Dermis microvascular lymphatic vessel endothelial cell (primary cell): ENCODE data around the gene M1AP. TPM values are rescaled to one million over a fixed set of nuclear protein-coding genes. Genes with fewer than 3 reads are reported as not detected.
A peak's percentile ranks its signal among the peaks of the same experiment; 100 is the strongest.
"Not testable (repeated sequence)": the region's sequence is repeated elsewhere in the genome, so short reads cannot be mapped to it uniquely, and the experiment has no call there.

ENCODE experiments used
- DNase-seq, 2 donors: peaks; one replicate each; pipeline versions ENCODE4 v3.0.0 to v3.0.0-alpha.2; 2010; ENCODE audit warnings: low read depth in 2 of 2
- total RNA-seq: library from RNA; depleted of rRNA; stranded (reverse); fragments of >200 nt; gene quantifications from 2 replicates; pipeline ENCODE4 v1.2.1, GENCODE V29; 2014

M1AP gene
- total RNA-seq, 1 donor from 2014 or later, result not detected

DNA sequence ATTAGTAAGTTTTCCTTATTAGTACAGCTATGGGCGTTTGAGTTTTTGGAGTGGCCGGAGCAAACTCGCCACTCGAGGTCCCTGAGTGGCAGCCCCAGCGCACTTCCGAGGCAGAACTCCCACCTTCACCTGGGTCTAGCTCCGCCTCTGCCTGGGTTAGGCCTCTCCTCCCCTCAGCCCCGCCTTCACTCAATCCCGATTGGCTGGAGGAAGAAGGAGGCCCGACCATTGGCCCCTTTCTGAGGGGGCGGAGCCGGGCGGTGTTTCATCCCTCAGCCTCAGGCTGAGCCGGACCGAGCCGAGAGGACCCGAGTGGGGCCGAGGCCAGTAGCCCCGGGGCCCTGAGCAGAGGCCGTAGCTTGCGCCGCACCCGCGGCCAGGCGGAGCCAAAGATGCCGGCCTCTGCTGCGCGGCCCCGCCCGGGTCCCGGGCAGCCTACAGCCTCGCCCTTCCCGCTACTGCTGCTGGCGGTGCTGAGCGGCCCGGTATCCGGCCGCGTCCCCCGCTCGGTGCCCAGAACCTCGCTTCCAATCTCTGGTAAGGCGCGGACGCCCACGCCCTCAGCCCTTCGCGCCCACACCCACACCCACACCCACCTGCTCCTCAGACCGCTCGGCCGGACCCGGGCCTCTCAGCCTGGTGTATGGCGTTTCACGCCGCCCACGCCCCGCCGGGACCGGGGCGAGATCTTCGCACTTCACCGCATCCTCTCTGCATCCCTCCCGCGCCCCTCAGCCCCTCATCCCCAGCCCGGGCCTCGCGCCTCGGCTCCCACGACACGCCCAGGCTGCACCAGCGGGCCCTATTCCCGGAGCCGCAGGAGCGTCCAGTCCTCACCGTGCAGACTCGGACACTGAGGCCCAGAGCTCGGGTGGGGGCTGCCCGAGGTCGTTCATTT lies 6.1 kb upstream of the M1AP start, which contains the start of gene SEMA4F:
TSS of gene SEMA4F (plus strand) at position 263 of the 898 bp plus-strand sequence. CDS start at position 393, 130 bp downstream.
- DNase-seq, result peak; percentile 75 to 87

DNA sequence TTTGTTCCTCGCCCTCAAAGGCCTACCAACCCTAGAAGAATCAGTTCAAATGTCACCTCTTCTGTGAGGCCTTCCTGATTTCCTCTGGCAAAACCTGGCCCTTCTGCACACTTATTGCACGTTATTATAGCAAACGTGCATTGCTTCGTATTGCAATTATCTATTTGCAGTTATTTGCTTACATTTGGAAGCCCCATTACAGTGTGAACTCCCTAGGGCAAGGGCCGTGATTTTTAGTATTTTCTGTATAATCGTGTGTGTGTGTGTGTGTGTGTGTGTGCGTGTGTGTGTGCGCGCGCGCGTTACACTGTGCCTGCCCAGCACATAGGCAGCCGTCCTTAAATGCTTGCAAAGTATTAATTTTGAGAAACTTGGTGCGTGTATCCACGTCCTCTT lies 5.5 kb upstream of the M1AP start:
- DNase-seq, result no peak

DNA sequence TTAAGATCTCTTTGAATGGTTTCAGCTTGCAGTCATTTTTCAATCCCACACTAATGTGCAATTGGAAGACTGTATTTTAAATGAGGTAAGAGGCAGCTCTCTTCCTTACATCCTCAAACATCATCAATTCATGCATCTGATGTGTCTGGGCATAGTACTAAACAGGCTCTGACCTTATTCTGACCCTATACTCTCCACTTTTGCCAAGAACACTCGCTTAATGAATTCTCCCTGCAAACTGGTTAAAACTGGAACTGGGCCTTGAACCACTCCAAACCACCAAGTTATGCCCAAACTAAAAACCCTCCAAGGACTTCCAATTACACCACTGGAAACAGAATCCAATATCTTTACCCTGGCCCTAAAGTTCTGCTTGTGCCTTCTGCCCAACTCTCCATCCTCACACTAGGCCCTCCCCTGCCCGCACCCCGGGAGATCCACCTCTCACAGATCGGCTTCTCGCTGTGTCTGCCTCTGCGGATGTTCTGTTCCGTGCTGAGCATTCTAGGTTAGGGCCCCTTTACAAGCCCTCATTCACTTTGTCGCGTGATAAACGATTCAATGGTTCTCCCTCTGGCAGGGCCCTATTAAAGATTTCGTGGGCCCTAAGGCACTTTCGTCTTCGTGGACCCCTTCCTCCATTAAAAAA lies 1.2 kb downstream of the M1AP start:
- no peak for DNase-seq

DNA sequence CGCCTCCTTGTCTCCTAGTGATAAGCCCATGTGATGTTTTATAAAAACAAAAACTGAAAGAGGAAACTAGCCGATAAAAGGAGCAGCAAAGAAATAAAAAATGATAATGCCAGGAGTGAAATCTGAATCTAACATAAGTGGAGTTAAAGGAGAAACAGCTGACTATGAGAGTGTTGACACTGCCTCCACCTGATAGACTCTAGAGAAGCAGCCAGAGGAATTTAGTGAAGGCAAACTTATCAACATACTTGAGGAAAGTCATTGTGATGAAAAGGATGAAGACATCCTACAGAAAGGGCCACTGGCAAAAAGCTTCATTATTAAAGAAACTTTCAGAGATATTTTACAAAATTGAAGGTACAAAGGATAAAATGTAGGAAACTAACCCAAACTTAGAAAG lies 1.9 kb downstream of the M1AP start:
- no peak for DNase-seq

DNA sequence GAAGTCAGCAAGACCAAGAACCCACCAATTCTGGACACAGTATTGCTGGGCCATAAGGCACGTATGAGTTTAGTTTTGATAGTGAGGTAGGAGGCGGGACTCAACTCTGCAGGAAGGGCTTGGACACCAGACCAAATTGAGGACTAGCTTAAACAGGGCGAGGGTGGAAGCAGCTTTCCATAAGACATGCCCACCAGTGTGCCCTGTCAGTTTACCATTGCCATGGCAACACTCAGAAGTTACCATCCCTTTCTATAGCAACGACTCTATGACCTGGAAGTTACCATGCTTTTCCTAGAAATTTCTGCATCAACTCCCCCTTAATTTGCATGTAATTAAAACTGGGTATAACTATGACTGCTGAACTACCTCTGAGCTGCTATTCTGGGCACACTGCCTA lies 2.8 kb downstream of the M1AP start:
- DNase-seq, result no peak

DNA sequence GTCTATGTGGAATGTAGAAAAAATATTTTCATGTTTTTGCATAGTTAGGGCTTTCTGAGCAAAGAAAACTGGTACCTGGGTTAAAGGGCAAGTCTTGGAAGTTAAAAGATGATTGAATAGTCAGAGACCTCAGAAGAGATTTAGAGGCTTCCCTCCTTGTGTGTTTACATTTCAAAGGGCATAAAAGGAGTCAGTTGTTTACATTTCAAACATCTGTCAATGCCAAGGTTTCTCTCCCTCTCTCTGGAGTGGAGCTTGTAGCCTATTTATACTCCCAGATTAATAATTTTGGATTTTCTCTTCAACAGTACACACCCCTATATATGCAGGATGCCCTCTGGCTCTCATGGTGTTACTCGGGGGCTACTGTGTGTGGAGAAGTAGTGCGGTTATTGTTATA lies 8.6 kb downstream of the M1AP start:
- DNase-seq, result no peak

DNA sequence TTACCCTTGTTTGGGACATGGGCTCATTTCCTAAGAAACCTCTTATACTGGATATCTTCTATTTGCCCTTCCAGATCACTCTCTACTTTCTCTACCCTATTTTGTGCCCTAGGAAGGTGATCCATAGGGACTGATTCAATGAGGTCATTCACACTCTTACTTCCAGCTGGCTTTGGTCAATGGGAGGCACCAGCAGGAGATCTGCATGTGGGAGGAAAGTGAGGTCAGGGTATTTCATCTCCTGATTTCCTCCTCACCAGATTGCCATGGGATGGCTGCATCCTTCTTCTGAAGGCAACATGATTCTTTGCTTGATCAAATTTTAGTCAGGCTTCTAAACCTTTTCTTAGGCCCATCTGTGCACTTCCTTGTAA lies 15.2 kb downstream of the M1AP start:
- no peak for DNase-seq

DNA sequence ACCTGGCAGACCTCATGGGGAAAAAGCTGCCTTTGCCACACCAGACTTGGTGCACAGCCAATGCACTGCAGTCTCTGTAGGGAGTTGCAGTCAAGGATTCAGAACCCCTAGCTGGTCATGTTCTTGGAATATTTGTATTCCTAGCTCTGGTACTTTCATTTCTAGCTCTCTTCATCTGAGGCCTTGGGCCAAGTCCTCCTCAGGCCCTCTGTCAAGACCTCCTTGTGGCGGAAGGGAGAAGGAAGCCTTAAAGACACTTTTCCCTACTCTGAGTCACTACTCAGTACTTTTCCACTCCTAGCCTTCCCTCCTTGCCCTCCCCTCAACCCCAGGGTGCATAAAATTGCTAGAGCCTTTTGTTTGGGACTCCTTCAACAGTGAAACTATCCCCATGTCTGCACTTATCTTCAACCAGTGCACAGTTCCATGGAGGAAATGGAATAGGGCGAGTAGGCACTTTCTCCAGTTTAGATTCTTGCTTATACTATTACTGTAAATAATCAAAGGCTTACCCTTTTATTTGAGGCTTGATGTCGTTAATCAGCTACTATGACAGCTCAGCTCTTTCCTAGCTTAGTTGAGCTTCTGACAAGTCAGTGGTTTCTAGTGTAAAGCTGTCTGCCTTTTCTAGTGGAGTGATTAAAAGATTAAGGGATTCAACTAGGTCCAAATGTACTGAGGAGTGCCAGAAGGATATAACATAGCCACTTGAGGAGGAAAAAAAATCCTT lies 15.8 kb downstream of the M1AP start:
- DNase-seq, result no peak

DNA sequence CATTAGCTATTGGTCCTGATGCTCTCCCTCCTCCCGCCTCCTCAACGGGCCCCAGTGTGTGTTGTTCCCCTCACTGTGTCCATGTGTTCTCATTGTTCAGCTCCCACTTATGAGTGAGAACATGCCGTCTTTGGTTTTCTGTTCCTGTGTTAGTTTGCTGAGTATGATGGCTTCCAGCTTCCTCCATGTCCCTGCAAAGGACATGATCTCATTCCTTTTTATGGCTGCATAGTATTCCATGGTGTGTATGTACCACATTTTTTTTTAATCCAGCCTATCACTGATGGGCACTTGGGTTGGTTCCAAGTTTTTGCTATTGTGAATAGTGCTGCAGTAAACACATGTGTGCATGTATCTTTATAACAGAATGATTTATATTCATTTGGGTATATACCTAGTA lies 17.7 kb downstream of the M1AP start:
- DNase-seq, result not testable (repeated sequence)

DNA sequence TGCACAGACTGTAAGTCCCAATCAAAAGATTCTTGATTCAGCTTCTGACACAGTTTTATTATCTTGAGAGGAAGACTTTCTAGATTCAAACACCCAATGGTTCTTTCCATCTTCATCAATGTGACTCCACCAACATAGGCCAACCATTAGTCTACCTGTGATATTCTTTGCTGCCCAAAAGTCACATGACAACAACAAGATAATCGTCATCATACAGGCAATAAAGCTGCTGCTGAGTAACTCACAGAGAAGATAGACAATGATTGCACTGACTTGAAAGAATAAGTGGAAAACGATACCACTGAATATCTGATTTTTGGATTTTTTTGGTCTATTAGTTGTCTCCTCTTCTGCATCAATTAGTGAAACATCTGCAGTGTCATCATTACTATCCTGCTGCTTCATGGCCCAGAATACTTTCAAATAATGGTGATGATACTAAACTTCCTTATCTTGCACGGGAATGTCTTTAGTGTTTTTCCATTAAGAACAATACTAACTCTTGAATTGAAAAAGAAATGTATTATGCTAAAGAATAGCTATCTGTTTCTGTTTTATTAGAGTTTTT lies 19.5 kb downstream of the M1AP start:
- DNase-seq, result no peak

DNA sequence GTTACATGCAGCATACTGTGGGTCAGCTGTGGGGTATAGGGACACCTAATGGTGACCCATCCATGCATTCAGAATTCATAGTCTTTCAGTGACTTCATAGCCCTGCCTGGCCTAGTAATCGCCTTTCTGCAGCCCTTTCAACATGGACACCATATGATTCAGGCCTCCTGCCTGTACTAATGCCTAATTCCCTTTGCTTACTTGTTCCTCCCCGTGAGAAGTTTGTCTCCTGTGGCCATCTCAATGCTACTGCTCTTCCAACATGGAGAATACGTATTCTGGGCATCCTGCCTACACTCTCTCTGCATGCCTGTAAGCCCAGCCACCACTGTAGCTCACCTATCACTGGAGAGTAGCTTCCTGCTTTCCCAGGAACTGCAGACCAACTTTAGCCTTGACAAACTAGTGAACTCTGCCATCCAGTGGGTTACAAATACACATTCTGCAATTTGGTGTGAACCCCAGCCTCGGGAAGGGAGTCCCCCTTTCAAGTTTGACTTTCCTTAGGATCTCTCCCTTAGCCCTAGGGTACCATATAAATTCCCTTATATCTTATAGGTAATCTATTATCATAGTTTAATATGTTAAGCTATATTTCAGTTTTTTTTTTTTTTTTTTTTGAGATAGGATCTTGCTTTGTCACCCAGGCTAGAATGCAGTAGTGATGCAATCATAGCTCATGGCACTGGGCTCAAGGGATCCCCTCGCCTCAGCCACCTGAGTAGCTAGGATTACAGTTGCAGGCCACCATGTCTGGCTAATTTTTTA lies 22.3 kb downstream of the M1AP start:
- DNase-seq, result no peak

DNA sequence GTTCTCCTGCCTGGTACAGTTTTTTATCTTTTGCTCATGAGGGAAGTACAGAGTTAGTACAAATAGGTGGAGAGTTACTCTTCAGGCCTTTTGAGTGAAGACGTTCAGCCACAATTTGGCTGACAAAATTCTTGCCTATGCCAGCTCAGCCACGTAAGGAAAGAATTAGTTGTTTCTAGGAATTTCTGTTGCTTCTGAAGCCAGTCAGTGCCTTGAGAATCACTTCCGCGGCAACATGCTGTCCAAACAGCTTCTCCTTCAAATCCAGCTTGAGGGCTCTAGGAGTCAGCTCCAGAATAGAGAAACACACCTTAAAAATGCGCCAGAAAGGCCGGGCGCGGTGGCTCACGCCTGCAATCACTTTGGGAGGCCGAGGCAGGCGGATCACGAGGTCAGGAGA lies 27.5 kb downstream of the M1AP start:
- DNase-seq, result no peak

DNA sequence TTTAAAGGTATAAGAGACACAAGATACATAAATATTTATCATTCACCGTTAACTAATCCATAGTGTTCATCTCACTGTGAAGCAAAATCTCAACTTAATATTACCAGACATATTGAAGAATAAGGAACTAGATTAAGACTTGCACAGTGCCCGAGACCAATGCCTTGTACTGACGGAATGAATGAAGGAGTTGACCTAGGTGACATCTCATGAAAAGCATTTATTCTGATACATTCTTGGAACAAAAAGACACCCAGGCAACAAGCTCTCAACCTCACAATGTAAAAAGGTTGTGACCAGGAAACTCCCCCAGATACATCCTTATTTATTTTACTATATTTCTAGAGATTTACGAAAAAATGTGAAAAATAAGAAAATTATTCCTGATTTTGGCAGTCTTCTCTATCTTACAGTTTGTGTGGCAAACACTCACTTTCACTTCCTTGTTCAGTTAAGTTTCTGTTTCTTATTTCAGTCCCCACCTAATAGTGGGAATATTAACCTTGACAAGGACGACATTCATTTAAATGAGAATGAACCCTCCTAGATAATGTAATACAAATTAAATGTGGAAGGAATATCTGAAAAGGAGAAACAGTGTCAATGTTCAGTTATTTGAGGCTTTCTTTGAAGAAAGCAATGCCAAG lies 28.4 kb downstream of the M1AP start:
- no peak for DNase-seq

DNA sequence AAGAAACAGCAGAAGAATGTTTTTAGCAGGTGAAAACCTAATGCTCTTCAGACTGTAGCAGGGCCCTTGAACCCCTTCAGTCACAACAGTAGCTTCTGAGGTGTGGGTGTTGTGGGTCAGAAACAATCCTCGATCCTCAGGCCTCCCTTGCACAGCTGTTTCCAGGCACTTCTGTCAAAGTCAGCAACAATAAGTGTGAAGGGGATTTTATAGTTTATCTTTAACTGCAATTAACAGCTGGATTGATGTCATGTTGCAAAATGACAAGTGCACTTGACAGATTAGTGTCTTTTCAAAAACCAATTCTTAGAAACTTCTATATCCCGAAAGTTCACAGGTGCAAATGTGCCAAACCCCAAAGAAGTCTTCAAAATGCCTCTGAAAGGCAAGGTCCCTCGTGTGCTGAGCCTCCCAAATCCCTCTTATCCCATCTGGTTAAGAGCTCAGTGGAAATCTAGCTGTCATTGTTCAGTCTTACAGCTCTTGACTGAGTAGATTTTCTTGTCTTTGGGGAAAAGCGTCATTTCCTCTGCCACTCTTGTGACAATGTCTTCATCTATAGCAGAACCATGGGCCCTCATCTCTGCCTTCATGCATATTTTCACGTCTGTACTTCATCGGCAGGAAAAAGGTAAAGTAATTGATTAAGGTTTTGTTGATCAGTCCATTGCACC lies 29.6 kb downstream of the M1AP start:
- DNase-seq, result no peak

DNA sequence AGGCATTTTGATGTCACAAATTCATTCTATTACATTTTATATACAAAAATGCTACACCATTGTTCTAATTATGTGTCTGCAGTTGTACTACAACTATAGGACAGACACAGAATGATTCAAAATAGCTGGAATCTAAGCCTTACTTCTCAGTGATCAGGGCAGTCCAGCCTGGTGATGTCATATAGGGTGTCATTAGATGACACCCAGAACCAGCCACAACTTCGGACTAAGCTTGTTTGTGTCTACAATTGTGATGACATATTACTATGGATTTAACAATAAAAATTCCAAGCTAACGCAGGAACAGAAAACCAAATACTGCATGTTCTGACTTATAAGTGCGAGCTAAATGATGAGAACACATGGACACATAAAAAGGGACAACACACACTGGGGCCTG lies 31.0 kb downstream of the M1AP start:
- DNase-seq, result no peak

DNA sequence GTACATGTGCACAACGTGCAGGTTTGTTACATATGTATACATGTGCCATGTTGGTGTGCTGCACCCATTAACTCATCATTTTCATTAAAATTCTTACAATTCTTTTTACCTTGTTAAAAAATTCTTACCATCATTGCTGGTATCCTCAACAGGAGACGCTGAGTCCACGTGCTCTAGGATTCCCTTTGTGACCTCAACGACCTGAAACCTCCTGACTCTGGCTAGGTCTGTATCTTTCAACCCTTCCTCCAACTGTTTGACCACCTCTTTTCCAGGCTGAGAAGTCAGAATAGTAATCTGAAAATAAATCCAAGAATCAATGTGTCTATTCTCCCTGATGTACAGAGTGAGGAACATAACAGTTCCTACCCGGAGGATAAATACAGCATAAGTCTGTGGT lies 41.2 kb downstream of the M1AP start:
- DNase-seq, result no peak

DNA sequence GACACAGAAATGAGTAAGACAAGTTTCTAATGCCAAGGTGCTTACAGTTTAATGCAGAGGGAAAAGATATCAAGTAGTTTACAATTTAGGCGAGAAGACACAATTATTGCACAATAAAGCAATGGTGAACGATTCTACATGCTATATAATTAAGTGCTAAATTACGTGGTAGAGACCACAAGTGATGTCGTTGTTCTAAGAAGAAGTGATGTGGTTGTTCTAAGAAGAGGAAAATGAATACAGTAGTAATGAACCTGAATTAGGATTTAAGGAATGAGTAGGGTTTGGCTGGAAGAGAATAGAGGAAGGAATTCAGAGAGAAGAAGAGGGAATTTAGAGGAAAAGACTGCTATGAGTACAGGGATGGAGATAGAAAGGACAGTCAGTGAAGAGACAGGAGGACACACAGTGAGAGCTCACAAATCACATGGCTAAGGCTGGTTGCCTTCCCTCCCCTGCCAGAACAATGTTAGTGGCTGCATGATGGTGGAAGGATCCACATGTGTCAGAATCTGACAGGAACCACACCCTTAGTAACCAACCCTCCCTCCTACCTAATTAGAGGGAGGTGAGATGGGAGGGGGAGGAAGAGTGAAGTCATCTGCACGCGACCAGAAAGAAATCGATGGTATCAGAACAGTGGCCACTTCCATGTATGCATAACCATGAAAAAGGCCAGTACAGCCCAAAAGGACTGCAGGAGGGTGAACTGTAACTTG lies 44.7 kb downstream of the M1AP start:
- no peak for DNase-seq

DNA sequence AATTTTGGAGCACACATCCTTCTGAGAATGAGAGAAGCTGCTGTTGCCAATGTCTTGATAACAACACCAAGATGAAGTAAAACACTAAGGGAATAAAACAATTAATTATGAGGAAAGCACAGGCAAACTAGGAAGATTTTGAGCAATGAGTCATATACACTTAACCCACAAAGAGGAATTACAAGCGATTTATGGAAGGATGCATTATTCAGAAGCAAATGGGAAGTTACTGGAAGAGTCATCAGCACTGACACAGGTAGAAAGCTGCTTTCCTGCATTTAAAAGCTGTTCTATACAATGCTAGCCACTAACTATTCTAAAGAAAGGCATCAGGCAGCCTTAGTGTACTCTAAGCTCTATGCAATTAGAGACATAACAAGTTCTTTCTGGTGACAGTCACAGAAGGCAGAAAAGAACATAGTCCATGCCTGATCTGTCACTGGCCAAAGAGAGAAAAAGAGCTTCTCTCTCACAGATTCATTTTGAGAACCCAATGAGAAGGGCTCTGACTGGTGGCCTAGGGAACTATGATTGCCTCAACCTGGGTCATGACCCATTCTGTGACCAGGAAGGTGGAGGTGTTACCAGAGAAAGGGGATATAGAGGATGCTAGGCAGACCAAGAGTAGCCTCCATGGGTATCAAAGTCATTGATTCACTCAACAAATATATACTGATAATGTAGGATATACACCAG lies 45.4 kb downstream of the M1AP start:
- DNase-seq, result no peak

DNA sequence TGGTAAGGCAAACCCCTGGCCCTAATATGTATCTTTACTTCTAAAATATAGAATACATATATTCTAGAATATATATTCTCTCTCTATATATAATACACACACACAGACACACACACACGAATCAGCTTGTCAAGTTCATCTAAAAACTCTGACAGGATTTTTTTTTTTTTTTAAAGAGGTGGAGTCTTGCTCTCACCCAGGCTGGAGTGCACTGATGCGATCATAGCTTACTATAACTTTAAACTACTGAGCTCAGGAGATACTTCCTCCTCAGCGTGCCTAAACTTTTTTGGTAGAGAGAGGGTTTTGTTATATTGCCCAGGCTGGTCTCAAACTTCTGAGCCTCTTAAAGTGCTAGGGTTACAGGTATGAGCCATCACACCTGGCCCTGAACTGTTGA lies 48.5 kb downstream of the M1AP start:
- no peak for DNase-seq
